GM13977 (cell line): ENCODE data around the gene RPS6KB2.

ENCODE experiments used
- DNase-seq: peaks from one replicate; pipeline ENCODE4 v3.0.0; 2012; ENCODE audit warnings: low spot score
- in situ Hi-C: fragments of 300-500 bp; cut with MboI; formaldehyde crosslinking; loops from one replicate; pipeline ENCODE4 v1.12.0; 2022; ENCODE audit warnings: low sequenced_read_pairs, low pct_unique_long_range_greater_than_20kb, mixed read lengths, inconsistent platforms; ENCODE audit not compliant: unreplicated experiment
- TF ChIP-seq, protein P1 (sequence below): IDR thresholded peaks from 2 replicates; pipeline ENCODE4 v1.5.1; 2012; ENCODE audit warnings: mild to moderate bottlenecking, control low read depth; ENCODE audit not compliant: insufficient read depth; ENCODE audit errors: extremely low read depth, missing control alignments

Gene RPS6KB2

DNA sequence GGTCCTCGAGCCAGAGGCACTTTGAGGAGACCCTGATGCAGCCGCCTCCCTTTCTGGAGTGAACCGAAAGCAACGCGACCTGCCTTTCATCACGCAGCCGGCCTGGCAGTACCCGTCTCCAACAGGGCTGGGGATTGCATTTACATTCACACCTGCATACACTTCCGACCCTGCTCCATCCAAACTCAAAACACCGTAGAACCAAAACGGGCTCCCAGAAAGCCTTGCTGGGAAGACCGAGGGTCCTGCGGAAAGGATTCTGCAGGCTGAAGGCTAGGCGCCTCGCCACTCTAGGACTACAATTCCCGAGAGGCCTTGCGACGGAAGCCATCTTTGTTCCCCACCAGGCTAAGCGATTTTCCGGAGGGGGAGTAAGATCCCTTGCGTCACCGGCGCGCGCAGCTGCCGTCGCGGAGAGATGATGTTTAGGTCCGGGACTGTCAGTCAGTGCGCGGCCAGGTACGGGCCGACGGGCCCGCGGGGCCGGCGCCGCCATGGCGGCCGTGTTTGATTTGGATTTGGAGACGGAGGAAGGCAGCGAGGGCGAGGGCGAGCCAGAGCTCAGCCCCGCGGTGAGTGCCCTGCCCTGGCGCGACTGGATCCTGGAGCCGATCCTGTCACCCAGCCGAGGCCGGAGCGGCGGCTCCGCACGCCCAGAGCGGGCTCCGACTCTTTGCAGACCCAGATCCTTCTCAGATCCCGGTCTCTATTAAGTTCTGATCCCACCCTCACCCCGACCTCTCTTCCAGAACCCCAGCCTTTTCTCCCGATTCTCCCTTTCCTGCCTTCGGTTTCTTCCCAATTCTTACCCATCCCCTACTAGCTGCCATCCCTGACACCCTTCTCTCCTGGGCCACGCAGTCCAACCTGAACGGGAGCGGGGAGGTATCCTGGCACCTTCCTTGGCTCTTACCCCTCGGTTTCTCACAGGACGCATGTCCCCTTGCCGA, at the start of gene RPS6KB2:
Gene RPS6KB2, plus strand, starts transcription at position 443 of the 950 bp plus-strand sequence. Its CDS starts 52 bp downstream, at position 495.
- DNase-seq, result peak; percentile 100

DNA sequence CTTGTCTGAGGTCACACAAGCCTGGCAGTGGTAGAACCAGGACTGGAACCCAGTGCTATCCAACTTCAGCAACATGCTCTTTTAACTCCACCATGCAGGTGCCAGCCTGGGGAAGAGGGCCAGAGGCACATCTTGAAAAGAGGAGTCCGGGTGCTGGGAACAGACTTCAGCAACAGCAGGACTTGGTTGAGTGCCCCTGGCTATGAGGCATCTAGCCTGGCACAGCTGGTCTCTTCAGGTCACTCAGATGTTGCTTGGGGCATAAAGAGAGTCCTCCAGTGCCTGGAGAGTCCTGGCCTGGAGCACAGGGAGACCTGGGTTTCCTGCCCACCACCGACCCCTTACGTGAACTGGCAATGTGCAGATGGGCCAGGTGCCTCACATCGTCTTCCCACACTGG, 49.8 kb upstream of the RPS6KB2 start:
- no peak for DNase-seq
- TF ChIP-seq, protein P1, sequence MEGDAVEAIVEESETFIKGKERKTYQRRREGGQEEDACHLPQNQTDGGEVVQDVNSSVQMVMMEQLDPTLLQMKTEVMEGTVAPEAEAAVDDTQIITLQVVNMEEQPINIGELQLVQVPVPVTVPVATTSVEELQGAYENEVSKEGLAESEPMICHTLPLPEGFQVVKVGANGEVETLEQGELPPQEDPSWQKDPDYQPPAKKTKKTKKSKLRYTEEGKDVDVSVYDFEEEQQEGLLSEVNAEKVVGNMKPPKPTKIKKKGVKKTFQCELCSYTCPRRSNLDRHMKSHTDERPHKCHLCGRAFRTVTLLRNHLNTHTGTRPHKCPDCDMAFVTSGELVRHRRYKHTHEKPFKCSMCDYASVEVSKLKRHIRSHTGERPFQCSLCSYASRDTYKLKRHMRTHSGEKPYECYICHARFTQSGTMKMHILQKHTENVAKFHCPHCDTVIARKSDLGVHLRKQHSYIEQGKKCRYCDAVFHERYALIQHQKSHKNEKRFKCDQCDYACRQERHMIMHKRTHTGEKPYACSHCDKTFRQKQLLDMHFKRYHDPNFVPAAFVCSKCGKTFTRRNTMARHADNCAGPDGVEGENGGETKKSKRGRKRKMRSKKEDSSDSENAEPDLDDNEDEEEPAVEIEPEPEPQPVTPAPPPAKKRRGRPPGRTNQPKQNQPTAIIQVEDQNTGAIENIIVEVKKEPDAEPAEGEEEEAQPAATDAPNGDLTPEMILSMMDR, result no peak
- in situ Hi-C loops, result no loop called here

More for the DNA sequence above, at the start of gene RPS6KB2:
- in situ Hi-C loops, result no loop called here
- TF ChIP-seq, protein P1, result no peak

DNA sequence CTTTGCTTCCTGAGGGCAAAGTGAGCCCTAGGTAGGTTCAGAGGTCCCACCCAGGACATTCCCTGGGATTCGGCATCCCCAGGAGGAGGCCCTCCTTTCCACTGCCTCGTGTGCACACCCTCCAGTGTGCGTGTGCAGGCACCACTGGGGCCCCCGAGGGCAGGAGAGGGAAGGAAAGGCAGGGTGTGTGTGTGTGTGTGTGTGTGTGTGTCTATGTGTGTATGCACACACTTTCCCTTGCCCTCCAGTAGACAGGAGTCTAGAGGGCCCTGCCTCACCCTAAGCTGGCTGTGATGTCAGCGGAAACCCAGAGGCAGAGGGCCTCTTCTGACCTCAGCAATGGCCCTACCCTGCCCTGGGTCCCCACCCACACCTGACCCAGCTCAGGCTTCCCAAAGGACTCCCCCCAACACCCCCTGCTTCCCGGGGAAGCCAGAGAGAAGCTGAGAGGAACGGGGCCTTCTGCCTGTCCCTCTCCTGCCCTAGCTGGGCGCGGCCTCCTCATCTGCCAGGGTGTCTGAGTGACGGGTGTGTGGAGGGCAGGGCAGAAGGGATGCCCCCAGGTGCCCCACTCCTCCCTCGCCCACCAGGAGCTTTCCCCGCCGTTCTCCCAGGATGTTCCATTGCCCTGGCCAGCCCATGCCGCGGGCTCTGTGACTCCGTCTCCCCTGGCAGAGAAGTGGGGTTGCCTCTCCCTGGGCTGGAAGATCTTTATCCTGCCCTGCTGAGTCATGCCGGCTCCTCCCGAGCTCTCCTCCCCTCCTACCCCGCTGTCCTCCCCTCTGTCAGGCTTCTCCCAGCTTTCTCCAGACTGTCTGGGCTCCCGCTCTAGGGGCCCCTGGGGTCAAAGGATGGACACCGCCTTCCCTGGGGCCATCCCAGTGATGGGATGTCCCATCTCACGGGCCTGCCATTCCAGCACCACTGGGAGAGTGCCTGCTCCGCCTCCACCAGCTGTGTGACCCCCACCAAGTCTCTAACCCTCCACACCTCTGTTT, 48.9 kb upstream of the RPS6KB2 start:
- DNase-seq, result no peak
- TF ChIP-seq, protein P1, result no peak
- in situ Hi-C loops, result loop anchor here (10.0 kb wide), 1 partner anchor 45 kb away; no protein-coding TSS in a partner anchor

DNA sequence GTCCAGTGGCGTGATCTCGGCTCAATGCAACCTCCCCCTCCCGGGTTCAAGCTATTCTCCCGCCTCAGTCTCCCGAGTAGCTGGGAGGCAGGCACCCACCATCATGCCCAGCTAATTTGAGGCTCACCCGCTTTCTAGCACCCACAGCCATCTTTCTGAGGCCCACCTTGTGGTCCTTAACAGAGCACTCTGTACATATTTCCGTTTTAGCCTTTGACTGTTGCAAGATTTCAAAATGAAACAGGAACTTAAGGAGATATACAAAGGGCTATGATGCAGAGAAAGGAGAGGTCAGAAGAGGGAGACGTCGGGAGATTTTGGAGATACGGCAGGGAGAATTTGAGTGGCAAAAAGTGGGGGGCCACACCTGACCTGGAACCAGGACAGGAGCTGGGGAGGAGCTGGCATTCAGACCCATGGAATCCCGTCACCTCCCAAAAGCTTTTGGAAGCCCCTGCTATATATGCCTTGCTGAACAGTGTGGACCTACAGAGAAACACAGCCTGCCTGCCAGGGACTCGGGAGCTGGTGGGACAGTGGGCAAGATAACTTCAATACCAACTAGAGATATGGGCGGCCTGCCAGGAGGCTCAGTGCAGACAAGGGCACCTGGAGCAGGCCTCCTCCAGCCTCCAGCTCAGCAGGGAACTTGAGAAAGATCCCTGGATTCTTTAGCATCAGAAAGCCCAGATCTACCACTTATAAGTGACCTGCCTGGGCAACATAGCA, 46.9 kb upstream of the RPS6KB2 start:
- TF ChIP-seq, protein P1, result no peak
- DNase-seq, result no peak
- in situ Hi-C loops, result loop anchor here (10.0 kb wide), 1 partner anchor 47 kb away; no protein-coding TSS in a partner anchor

GRCh38 chr11:67382276-67383136, 45.8 kb upstream of the RPS6KB2 start:
- in situ Hi-C loops, result loop anchor here (10.0 kb wide), 1 partner anchor 48 kb away; no protein-coding TSS in a partner anchor
- peak; percentile 84 for DNase-seq
- TF ChIP-seq, protein P1, result peak; percentile 95
